Kidney epithelial cell (primary cell): Measurements from ENCODE around the gene TMEM205. TPM values are rescaled to one million over a fixed set of nuclear protein-coding genes. Genes with fewer than 3 reads are reported as not detected.
"Not testable (repeated sequence)": the region's sequence is repeated elsewhere in the genome, so short reads cannot be mapped to it uniquely, and the experiment has no call there.

ENCODE experiments used
- DNase-seq: peaks from one replicate; pipeline ENCODE4 v3.0.0-alpha.2; 2010; ENCODE audit warnings: low read depth
- H3K27me3 ChIP-seq: 2 replicates; pipeline ENCODE4 v1.6.0; 2011; ENCODE audit warnings: low read length; ENCODE audit not compliant: control insufficient read depth, insufficient read depth
- H3K36me3 ChIP-seq: 2 replicates; pipeline ENCODE4 v1.5.1; 2011; ENCODE audit warnings: low read length; ENCODE audit not compliant: control insufficient read depth, insufficient read depth
- H3K4me3 ChIP-seq: 2 replicates; pipeline ENCODE4 v1.5.1; 2011; ENCODE audit warnings: low read depth, mild to moderate bottlenecking, control low read depth, low read length
- total RNA-seq: library from RNA; depleted of rRNA; stranded (reverse); fragments of >200 nt; gene quantifications from 2 replicates; pipeline ENCODE4 v1.2.3, GENCODE V29; 2015
- TF ChIP-seq, protein P1 (sequence below): IDR thresholded peaks from 2 replicates; pipeline ENCODE4 v1.5.1; 2011; ENCODE audit warnings: mild to moderate bottlenecking, moderate library complexity, low read length, control low read depth, inconsistent platforms; ENCODE audit not compliant: insufficient read depth, poor library complexity, severe bottlenecking

TMEM205 gene
- total RNA-seq, 1 donor from 2014 or later, result 307 TPM

DNA sequence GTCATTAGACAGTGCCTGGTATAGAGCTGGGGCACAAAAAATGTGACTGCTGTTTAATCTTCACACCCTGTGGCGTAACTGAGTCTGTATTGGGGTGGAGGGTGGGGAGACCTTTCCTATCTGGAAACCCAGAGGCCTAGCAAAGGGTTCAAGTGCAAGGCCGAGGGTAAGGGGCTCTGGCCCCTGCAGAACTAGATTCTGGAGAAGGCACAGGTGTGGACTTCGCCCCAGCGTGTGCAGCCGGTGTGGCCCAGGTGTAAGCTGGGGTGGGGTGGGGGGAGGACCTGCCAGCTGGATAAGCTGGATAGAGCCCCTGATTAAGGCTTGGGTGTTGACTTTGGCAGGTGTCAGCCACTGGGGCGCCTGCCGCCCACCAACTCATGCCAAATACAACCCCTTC is 7.9 kb downstream of the TMEM205 start:
- no peaks in the 10 kb centered on the region for H3K27me3 ChIP-seq
- peaks cover 3% of the 10 kb centered on the region for H3K36me3 ChIP-seq

GRCh38 chr19:11337080-11337479 is 9.0 kb downstream of the TMEM205 start:
- Histone ChIP-seq H3K27me3 (no peaks in the 10 kb centered on the region), H3K4me3 (no peak overlapping the region), H3K36me3 (peaks cover 3% of the 10 kb centered on the region)
- DNase-seq, result no peak
- TF ChIP-seq, protein P1, sequence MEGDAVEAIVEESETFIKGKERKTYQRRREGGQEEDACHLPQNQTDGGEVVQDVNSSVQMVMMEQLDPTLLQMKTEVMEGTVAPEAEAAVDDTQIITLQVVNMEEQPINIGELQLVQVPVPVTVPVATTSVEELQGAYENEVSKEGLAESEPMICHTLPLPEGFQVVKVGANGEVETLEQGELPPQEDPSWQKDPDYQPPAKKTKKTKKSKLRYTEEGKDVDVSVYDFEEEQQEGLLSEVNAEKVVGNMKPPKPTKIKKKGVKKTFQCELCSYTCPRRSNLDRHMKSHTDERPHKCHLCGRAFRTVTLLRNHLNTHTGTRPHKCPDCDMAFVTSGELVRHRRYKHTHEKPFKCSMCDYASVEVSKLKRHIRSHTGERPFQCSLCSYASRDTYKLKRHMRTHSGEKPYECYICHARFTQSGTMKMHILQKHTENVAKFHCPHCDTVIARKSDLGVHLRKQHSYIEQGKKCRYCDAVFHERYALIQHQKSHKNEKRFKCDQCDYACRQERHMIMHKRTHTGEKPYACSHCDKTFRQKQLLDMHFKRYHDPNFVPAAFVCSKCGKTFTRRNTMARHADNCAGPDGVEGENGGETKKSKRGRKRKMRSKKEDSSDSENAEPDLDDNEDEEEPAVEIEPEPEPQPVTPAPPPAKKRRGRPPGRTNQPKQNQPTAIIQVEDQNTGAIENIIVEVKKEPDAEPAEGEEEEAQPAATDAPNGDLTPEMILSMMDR, result no peak

More for the DNA sequence above, 7.9 kb downstream of the TMEM205 start:
- peak overlapping the region; percentile 79 for H3K4me3 ChIP-seq
- TF ChIP-seq, protein P1, result no peak
- no peak for DNase-seq

DNA sequence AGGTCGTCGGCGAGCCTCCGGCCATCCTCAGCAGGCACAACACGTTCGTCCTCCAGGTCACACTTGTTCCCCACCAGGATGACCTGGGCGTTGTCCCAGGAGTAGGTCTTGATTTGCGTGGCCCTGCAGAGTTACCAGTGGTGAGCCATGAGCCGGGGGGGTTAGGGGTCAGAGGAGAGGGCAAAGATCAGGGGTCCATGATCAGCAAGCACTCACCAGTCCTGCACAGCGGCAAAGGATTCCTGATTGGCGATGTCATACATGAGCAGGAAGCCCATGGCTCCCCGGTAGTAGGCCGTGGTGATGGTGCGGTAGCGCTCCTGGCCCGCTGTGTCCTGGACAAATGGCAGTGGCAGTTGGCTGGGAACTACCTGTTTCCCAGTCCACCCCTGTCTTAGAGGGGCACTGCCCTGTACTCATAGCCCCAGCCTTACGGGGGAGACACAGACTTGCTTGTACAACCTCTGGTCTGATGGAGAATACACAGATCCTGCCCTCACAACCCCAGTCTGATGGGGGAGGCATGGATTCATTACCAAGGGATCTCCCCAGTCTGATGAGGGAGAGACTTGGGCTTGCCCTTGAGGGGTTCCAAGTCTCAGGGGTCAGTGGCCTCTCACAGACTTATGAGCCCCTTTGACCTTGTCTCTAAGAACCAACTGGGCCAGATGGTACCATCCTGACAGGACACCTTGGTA is 10.5 kb downstream of the TMEM205 start:
- peaks cover 2% of the 10 kb centered on the region for H3K36me3 ChIP-seq
- no peaks in the 10 kb centered on the region for H3K27me3 ChIP-seq
- no peak for DNase-seq
- TF ChIP-seq, protein P1, result no peak
- no peak overlapping the region for H3K4me3 ChIP-seq

- not testable (repeated sequence) for H3K27me3 ChIP-seq, DNase-seq, H3K4me3 ChIP-seq, H3K36me3 ChIP-seq
Measured at GRCh38 chr19:11333838-11334237, 12.2 kb downstream of the TMEM205 start.

GRCh38 chr19:11332822-11333221 is 13.2 kb downstream of the TMEM205 start:
- Histone ChIP-seq H3K4me3 (no peak overlapping the region), H3K36me3 (peaks cover 2% of the 10 kb centered on the region), H3K27me3 (no peaks in the 10 kb centered on the region)
- TF ChIP-seq, protein P1, result no peak
- DNase-seq, result no peak

DNA sequence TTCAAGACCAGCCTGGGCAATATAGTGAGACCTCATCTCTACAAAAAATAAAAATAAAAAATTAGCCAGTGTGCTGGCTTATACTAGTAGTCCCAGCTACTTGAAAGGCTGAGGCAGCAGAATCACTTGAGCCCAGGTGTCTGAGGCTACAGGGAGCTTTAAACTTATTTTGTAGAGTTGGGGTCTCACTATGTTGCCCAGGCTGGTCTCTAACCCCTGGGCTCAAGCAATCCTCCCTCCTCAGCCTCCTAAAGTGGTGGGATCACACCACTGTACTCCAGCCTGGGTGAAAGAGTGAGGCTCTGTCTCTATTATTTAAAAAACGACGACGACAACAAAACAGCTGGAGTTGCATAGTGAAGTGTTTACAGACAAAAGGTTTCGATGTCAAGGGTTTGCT is 14.6 kb downstream of the TMEM205 start:
- DNase-seq, result no peak
- Histone ChIP-seq H3K36me3 (peaks cover 2% of the 10 kb centered on the region), H3K4me3 (no peak overlapping the region), H3K27me3 (no peaks in the 10 kb centered on the region)
- TF ChIP-seq, protein P1, result no peak
